GM12875 (cell line): ENCODE results near the gene POLR1G.

Source experiments
- H3K4me3 ChIP-seq: one replicate; pipeline ENCODE4 v1.5.1; 2011; ENCODE audit warnings: low read depth, low read length, control low read depth
- CTCF ChIP-seq: IDR thresholded peaks from 2 replicates; pipeline ENCODE4 v1.5.1; 2011; ENCODE audit warnings: low read depth, mild to moderate bottlenecking, control low read depth, inconsistent platforms, low read length, moderate library complexity, borderline replicate concordance; ENCODE audit not compliant: insufficient read depth

The POLR1G gene

GRCh38 chr19:45437328-45437727, 30.9 kb downstream of the POLR1G start:
- no peak overlapping the region for H3K4me3 ChIP-seq
- no peak for TF ChIP-seq CTCF

GRCh38 chr19:45439190-45439568, 32.7 kb downstream of the POLR1G start:
- peak overlapping the region; percentile 59 for H3K4me3 ChIP-seq
- TF ChIP-seq CTCF = no peak

GRCh38 chr19:45439569-45440258, 33.3 kb downstream of the POLR1G start:
- H3K4me3 ChIP-seq = peak overlapping the region; percentile 59

GRCh38 chr19:45440259-45440638, 33.8 kb downstream of the POLR1G start:
- peak overlapping the region; percentile 59 for H3K4me3 ChIP-seq
- no peak for TF ChIP-seq CTCF

More at GRCh38 chr19:45439569-45440258, 33.3 kb downstream of the POLR1G start:
- TF ChIP-seq CTCF = peak; percentile 93

- H3K4me3 ChIP-seq = no peak overlapping the region
- TF ChIP-seq CTCF = no peak
These were observed 34.6 kb downstream of the POLR1G start for GRCh38 chr19:45440873-45441654.

GRCh38 chr19:45442408-45442777, 35.9 kb downstream of the POLR1G start:
- no peak overlapping the region for H3K4me3 ChIP-seq
- TF ChIP-seq CTCF = no peak
